HG03457 (cell line): ENCODE measurements around the gene SLC2A4.

Source experiments
- ATAC-seq: cut with Tn5 transposase; IDR thresholded peaks from one replicate; pipeline ENCODE4 v1.9.1; 2021; ENCODE audit warnings: moderate number of reproducible peaks; ENCODE audit not compliant: unreplicated experiment

SLC2A4 gene

DNA sequence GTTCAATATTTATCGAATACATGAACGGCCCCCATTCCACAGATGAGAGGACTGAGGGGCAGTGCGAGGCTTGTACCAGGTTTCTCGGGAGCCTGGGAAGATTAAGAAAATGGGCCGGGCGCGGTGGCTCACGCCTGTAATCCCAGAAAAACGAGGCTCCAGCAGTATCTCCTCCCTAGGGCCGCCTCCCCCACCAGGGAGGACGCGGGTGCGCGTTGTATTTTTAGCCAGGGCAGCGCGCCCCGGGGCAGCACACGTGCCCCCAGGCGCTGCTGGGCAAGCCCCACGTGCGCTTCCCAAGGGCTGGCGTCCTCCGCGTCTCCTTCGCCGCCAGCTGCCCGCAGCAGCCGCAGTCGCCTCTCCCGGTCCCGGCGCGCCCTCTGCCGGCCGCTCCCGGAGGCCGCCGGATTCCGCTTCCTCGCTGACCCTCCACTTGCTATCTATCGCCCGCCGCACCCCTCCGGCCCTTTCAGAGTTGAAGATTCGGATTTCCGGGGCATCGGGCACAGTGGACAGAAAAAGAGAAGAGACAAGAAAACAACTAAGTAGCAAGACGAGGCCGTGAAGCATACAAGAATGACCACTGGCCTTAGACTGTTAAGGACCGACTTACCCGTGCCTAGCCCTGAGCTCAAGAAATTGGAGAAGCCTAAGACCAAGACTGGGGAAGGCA is 14.8 kb downstream of the SLC2A4 start:
- ATAC-seq: no peak

GRCh38 chr17:7304179-7304578 is 22.7 kb downstream of the SLC2A4 start:
- ATAC-seq: no peak

GRCh38 chr17:7306911-7307685 is 25.6 kb downstream of the SLC2A4 start, which contains the start of gene EIF5A:
EIF5A (plus strand) TSS chr17:7307628; CDS start chr17:7309636, 2,008 bp downstream.
- peak; percentile 44 for ATAC-seq

DNA sequence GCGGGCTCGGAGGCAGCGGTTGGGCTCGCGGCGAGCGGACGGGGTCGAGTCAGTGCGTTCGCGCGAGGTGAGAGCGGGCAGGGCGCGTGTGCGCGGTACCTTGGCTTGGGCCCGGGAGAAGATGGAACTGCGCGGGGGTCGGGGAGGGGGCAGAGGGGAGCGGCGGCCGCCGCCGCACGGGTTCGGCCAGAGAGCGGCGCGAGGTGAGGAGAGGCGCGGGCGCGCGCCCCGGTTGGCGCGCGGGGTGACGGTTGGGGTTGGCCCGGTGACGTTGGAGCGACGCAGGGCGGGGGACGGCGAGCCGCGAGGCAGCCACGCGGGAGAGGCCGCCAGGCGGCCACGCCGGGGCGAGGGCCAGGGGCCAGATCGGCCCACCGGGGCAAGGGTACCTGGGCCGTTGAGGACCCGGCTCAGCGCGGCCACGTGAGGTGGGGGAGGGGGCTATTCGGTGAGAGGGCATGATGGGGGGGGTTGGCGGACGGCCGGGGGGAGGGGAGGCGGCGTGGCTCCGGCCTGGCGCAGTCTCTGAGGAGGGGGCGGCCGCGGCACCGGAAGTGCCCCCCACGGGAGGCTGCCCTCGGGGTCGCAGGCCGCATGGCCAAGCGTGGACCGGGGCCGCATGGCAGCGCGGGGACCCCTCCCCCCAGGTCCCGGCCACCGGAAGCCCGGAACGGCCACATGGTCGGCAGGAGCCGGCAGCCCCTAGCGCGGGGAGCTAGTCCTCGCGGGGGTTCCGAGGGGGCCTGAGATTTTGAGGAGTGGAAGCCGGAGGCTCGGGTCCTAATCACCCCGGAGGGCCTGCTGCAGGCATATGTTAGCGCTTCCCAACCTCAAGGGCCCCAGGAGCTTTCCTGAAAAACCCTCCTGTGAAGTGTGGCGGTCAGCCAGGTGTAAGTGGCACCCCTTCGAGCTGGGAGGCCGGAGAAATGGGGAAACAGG is 26.4 kb downstream of the SLC2A4 start:
- no peak for ATAC-seq

GRCh38 chr17:7308625-7309433 is 27.3 kb downstream of the SLC2A4 start:
- no peak for ATAC-seq

DNA sequence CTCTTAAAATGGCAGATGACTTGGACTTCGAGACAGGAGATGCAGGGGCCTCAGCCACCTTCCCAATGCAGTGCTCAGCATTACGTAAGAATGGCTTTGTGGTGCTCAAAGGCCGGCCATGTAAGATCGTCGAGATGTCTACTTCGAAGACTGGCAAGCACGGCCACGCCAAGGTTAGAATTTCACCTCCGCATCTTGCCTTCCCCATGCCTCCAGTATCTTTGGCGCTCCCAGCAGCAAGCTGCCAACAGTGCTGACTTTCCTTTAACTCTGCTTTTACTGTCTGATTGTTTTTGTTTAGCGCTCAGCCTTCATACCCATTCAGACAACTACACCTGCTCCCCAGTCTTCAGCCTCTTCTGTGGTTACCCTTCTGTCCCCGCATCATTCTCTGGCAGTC is 28.1 kb downstream of the SLC2A4 start:
- ATAC-seq: no peak

DNA sequence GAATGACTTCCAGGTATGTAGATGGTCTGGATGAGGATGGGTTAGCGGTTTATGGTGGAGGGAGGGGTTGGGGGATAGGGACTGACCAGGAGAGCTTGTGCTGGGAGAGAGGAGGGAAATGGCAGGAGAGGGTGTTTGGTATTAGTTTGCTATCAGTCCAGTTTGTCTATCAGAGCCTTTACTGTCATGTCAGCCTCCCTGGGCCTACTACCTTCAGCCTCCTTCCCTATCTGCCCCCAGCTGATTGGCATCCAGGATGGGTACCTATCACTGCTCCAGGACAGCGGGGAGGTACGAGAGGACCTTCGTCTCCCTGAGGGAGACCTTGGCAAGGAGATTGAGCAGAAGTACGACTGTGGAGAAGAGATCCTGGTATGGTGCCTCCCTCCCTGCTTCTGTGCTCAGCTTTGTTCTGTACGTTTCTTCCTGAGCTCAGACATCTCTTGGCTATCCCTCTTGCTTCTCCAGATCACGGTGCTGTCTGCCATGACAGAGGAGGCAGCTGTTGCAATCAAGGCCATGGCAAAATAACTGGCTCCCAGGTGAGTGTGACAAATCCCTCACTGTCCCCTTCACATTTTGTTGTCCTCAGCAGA is 29.7 kb downstream of the SLC2A4 start:
- no peak for ATAC-seq

- no peak for ATAC-seq
These were observed 31.0 kb downstream of the SLC2A4 start for GRCh38 chr17:7312432-7313087.

DNA sequence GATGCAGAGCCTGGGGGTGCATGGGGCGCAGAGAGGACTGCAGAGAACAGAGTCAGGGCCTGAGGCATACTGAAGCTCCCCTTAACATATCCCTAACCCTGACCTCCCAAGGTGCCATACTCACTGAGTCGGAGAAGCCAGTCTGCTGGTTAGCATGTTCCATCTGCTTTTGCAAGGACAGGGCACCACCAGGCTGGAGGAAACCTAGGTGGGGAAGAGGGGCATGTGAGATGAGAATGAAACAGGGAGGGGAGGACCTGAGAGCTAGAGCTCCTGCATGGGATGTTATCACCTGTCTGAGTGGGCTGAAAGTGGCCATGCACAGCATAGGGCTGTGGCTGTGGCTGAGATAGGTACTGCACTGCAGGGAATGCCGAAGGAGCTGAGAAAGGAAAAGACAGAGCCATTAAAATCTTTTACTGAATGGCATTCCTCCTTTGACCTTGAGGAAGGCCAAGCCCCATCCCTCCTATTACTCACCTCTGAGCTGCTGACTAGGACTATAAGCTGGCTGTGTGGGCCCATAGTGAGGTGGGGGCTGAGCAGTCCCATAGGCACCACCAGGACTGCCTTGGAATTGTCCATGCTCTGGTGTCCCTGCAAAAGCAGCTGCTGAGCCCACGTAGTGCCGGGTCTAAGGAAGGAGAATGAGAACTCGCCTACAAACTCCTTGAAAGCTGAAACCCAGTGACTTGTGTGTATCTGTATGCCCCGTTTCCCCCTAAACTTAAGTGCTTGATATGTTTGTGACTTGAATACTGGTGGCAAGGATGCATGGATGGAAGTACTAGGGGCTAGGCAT is 31.8 kb downstream of the SLC2A4 start:
- no peak for ATAC-seq

DNA sequence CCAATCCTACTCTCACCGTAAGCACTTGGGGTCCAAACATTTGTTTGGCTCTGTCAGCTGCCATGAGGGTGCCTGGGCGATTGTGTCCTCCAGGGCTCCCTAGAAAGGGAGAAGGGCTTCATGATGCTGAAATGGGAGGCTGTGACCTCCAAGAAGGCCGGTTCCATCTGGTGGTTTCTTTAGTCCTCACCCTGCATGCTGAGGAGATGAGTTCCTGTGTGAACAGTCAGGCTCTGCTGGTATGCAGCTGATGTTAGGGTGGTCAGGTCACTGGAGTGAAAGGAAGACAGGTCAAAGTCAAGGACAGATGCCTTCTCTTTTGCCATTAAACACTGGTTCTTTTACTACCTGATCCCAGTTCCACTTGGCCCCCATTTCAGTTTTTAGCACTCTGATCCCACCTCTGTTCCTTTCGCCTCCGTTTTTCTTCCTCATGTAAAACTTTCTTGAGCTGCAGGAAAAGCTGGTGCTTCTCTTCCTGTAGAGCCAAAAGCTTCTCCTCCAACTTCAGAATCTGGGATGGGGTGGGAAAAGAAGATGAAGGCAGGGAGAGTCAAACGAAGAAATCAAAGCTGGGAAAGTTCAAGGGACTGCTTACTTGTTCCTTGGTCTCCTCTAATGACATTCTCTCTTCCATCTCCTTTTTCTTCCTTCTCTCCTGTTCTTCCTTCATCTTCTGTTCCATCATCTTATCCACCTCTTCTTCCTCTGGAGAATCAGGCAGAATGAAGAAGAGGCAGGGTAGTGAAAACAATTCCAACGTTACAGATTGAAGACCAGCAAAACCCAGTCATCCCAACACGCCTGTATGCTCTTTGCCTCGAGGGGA is 32.6 kb downstream of the SLC2A4 start:
- no peak for ATAC-seq

DNA sequence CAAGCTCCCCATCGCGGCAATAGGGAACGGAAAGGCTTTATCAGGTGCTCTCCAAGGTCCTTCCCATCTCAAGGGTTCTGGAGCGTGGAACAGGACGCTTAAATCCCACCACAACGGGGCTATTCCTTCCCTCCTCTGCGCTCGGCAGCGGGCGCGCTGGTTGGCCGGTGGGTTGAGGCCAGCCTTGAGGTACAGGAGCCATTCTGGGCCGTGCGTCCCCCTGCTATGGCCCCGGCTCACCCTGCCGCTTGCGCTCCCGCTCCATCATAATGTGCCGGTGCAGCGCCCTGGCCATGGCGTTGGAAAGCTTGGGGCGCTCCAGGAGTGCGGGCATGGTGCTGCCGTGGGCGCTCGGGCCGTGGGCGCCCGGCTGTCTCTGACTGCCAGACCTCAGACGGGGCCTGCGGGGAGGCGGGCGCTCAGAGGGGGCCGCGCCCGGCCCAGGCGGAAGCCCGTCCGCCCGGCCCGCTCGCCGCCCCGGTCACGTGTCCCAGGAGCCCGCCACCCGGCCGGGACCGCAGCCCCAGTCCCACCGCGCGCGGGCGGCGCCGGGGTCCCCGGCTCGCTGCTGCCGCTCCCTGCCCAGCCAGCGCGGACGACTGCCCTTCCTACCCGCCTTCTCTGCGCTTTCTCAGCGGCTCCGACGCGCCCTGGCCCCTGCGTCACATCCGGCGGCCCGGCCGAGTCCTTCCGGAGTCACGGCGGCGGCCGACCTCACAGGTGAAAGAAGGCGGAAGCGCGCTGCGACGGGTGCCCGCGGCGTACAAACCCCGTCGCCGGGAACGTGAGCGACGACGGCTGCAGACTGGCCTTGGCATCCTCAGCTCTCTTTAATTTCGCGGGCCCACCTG is 33.4 kb downstream of the SLC2A4 start, which contains the start of gene GPS2:
GPS2 (minus strand) TSS at position 642 of the 851 bp plus-strand sequence; CDS start at position 334, 308 bp downstream.
- ATAC-seq: peak; percentile 55

DNA sequence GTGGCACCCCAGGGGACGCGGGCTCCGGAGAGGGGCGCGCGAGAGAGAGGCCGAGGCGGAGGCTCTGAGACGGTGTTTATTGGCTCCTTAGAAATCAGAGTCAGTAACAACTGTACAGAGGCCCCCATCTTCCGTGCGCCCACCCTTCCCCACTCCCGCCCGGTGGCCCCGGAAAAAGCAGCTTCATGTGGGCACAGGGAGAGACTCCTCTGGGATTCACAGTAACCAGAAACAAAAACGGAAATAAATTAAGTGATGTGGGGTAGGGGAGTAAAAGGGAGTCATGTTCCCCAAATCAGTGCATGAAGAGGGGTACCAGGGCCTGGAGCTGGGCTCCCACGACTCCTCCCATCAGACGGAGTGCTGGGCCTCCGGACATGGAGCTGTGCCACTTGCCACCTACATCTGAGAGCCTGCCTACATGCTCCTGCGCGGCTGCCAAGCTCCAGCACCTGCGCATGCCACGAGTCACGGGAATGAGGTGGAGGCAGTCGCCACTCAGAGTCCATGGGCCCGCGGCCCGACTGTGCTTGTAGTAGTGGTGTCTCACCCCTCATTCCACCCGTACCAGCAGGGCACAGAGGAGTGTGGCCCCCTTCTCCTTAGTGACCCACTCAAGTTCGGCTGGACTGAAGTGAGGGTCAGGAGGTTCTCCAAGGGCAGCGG is 34.2 kb downstream of the SLC2A4 start:
- no peak for ATAC-seq

DNA sequence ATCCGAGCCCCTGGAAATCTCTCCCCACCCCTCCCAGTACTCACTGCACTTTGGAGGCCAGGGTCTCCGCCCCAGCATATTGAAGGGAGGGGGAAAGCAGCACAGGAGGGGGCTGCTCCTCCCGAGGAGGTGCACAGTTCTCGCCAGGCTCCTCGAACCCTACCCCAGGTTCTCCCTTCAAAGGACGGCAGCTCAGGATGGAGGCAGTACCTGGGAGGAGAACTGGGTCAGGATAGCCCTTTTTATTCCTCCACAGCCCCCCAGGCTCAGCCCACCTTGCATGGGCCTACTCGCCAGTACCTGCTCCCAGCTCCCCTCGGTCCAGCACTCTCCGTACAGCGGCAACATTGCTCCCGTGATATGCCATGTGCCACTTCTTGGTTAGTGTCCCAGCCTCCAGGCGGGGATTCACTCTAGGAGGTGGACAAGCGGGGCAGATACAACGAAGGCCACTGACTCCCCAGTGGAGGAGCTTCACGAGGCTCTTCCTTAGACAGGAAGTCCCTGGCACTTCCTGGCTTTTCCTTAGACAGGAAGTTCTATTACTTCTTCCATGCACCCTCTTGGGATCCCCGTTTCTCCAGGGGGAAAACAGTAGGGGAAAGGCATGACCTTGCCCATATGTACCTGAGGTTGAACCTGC is 35.8 kb downstream of the SLC2A4 start:
- ATAC-seq: no peak

- ATAC-seq: no peak
These were observed 36.8 kb downstream of the SLC2A4 start for GRCh38 chr17:7318121-7318860.

GRCh38 chr17:7321466-7321865 is 39.9 kb downstream of the SLC2A4 start:
- no peak for ATAC-seq
